ENCODE data around the gene TNN. TPM values are rescaled to one million over a fixed set of nuclear protein-coding genes. Genes with fewer than 3 reads are reported as not detected.

TNN gene
- total and polyA plus RNA-seq, 9 donors = 0.12 TPM; not detected in 8

GRCh38 chr1:175169286-175170018, 101.8 kb downstream of the TNN start:
- intact Hi-C loops (cut with DNase I) = no loop called here
- Histone ChIP-seq H3K9me3 (no peaks in the 10 kb centered on the region), H3K36me3 (no peaks in the 10 kb centered on the region), H3K27me3 (no peaks in the 10 kb centered on the region), H3K4me1 (ENCODE audit: insufficient read depth) (no peaks in the 10 kb centered on the region), H3K4me3 (no peak overlapping the region), H3K27ac (no peak overlapping the region)
- no peak for DNase-seq
- TF ChIP-seq EP300 (IDR thresholded peaks at IDR 0.05) = no peak
- TF ChIP-seq, protein P1, sequence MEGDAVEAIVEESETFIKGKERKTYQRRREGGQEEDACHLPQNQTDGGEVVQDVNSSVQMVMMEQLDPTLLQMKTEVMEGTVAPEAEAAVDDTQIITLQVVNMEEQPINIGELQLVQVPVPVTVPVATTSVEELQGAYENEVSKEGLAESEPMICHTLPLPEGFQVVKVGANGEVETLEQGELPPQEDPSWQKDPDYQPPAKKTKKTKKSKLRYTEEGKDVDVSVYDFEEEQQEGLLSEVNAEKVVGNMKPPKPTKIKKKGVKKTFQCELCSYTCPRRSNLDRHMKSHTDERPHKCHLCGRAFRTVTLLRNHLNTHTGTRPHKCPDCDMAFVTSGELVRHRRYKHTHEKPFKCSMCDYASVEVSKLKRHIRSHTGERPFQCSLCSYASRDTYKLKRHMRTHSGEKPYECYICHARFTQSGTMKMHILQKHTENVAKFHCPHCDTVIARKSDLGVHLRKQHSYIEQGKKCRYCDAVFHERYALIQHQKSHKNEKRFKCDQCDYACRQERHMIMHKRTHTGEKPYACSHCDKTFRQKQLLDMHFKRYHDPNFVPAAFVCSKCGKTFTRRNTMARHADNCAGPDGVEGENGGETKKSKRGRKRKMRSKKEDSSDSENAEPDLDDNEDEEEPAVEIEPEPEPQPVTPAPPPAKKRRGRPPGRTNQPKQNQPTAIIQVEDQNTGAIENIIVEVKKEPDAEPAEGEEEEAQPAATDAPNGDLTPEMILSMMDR (IDR thresholded peaks at IDR 0.05) = no peak
- no peak for TF ChIP-seq POLR2A (IDR thresholded peaks at IDR 0.05)
- WGBS, 3 donors = 25 to 54% (median 38%) methylated on average over 6 of the region's 6 CpGs

- 88 to 90% (median 90%) methylated on average over 9 of the region's 9 CpGs for WGBS, 3 donors
- Histone ChIP-seq H3K9me3 (no peaks in the 10 kb centered on the region), H3K4me1 (ENCODE audit: insufficient read depth) (no peaks in the 10 kb centered on the region), H3K27me3 (no peaks in the 10 kb centered on the region), H3K36me3 (no peaks in the 10 kb centered on the region), H3K27ac (no peak overlapping the region), H3K4me3 (no peak overlapping the region)
- TF ChIP-seq EP300 (IDR thresholded peaks at IDR 0.05) (no peak), POLR2A (IDR thresholded peaks at IDR 0.05) (no peak)
- TF ChIP-seq, protein P1 (IDR thresholded peaks at IDR 0.05) = no peak
- intact Hi-C loops (cut with DNase I) = no loop called here
- DNase-seq = no peak
Measured at GRCh38 chr1:175171036-175171913, 103.6 kb downstream of the TNN start.

DNA sequence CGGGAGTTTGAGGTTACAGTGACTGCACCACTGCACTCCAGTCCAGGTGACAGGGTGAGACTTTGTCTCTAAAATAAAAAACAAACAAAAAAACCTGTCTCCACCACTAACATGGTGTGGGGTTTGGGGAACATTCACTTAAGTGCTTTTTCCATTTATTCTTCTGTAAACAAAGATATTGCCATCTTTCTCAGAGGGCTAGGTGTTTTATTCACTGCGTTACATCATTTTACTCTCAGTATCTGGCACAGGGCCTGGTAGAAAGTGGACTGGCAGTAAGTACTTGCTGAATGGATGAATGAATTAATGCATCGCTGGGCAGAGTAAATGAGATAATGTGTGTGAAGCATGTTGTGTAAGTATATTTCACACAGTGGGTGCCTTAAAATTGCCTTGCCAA, 104.9 kb downstream of the TNN start:
- DNase-seq = no peak
- Histone ChIP-seq H3K27ac (no peak overlapping the region), H3K4me1 (ENCODE audit: insufficient read depth) (no peaks in the 10 kb centered on the region), H3K36me3 (no peaks in the 10 kb centered on the region), H3K9me3 (no peaks in the 10 kb centered on the region), H3K4me3 (no peak overlapping the region), H3K27me3 (no peaks in the 10 kb centered on the region)
- TF ChIP-seq POLR2A (IDR thresholded peaks at IDR 0.05) (no peak), EP300 (IDR thresholded peaks at IDR 0.05) (no peak)
- TF ChIP-seq, protein P1 (IDR thresholded peaks at IDR 0.05) = no peak
- 93 to 95% (median 94%) methylated on average over 3 of the region's 3 CpGs for WGBS, 3 donors
- intact Hi-C loops (cut with DNase I) = no loop called here

GRCh38 chr1:175173531-175173930, 105.9 kb downstream of the TNN start:
- DNase-seq = no peak
- H3K4me1 ChIP-seq (ENCODE audit: insufficient read depth) = peaks cover 3% of the 10 kb centered on the region
- TF ChIP-seq POLR2A (IDR thresholded peaks at IDR 0.05) = no peak
- TF ChIP-seq, protein P1 (IDR thresholded peaks at IDR 0.05) = no peak
- no peak for TF ChIP-seq EP300 (IDR thresholded peaks at IDR 0.05)
- intact Hi-C loops (cut with DNase I) = no loop called here
- H3K27ac ChIP-seq = no peak overlapping the region
- no peaks in the 10 kb centered on the region for H3K27me3 ChIP-seq
- no peaks in the 10 kb centered on the region for H3K9me3 ChIP-seq
- no peaks in the 10 kb centered on the region for H3K36me3 ChIP-seq
- WGBS, 3 donors = 87 to 90% (median 89%) methylated on average over 7 of the region's 7 CpGs
- no peak overlapping the region for H3K4me3 ChIP-seq

All from ovary (tissue), 9 donors.